Natural killer cell (primary cell): ENCODE data around the gene TPGS2. TPM values are rescaled to one million over a fixed set of nuclear protein-coding genes. Genes with fewer than 3 reads are reported as not detected.

ENCODE experiments used
- ATAC-seq, 3 donors: fragments of 150-1000 bp in 2 of 3; fragments of 200-7000 bp in 1 of 3; cut with Tn5 transposase; 1 replicate in 1 of 3; 2 replicates in 2 of 3; pipeline ENCODE4 v1.10.0; 2021; ENCODE audit warnings: mild to moderate bottlenecking in 2 of 3, moderate library complexity in 2 of 3
- DNase-seq, 2 donors: peaks; one replicate each; pipeline versions ENCODE4 v3.0.0 to v3.0.0-alpha.2; 2013 to 2021; ENCODE audit warnings: mixed read lengths in 1 of 2
- H3K27ac ChIP-seq: one replicate; pipeline ENCODE4 v1.5.1; 2013; ENCODE audit warnings: mild to moderate bottlenecking, low read length
- H3K27me3 ChIP-seq: one replicate; pipeline ENCODE4 v1.6.1; 2013; ENCODE audit warnings: low read length; ENCODE audit not compliant: control insufficient read depth, insufficient read depth
- H3K36me3 ChIP-seq: one replicate; pipeline ENCODE4 v1.6.1; 2013; ENCODE audit warnings: low read length; ENCODE audit not compliant: control insufficient read depth, insufficient read depth
- H3K4me1 ChIP-seq: one replicate; pipeline ENCODE4 v1.6.1; 2013; ENCODE audit warnings: low read length; ENCODE audit not compliant: control insufficient read depth, insufficient read depth
- H3K4me3 ChIP-seq: one replicate; pipeline ENCODE4 v1.5.1; 2013; ENCODE audit warnings: low read length
- H3K9me3 ChIP-seq: one replicate; pipeline ENCODE4 v1.6.1; 2013; ENCODE audit warnings: low read length; ENCODE audit not compliant: control insufficient read depth, insufficient read depth
- H3K27ac Mint-ChIP-seq, 2 donors: one replicate each; pipeline ENCODE4 v1.8.0; 2022; ENCODE audit warnings: mild to moderate bottlenecking in 2 of 2, mixed read lengths in 2 of 2, moderate library complexity in 1 of 2
- H3K27me3 Mint-ChIP-seq, 2 donors: one replicate each; pipeline ENCODE4 v1.8.0; 2022; ENCODE audit warnings: low read depth in 2 of 2, mixed read lengths in 2 of 2
- H3K36me3 Mint-ChIP-seq: one replicate; pipeline ENCODE4 v1.8.0; 2022; ENCODE audit warnings: mixed read lengths
- H3K4me1 Mint-ChIP-seq, 2 donors: one replicate each; pipeline ENCODE4 v1.8.0; 2022; ENCODE audit warnings: mixed read lengths in 2 of 2
- H3K4me3 Mint-ChIP-seq: one replicate; pipeline ENCODE4 v1.8.0; 2022; ENCODE audit warnings: mild to moderate bottlenecking, moderate library complexity, mixed read lengths
- H3K9me3 Mint-ChIP-seq, 2 donors: one replicate each; pipeline ENCODE4 v1.8.0; 2022; ENCODE audit warnings: mixed read lengths in 2 of 2
- CTCF ChIP-seq: fragments of 200-600 bp; IDR thresholded peaks from one replicate; pipeline ENCODE4 v1.8.0; 2022; ENCODE audit warnings: antibody characterized with exemption
- WGBS: methylation state at CpG from one replicate; pipeline ENCODE4 v1.1.7; 2013; ENCODE audit warnings: missing lambda C conversion rate; ENCODE audit not compliant: insufficient coverage; 5-methylcytosine and 5-hydroxymethylcytosine counted together
- intact Hi-C: fragments of 100-400 bp; cut with micrococcal nuclease; formaldehyde crosslinking; loops from one replicate; pipeline ENCODE4 v1.14.2; 2022
- total RNA-seq, 4 donors: library from RNA; stranded (reverse); fragments of 120-200 nt in 1 of 4; gene quantifications; one replicate each; pipeline versions ENCODE4 v1.2.3 to v1.2.4, GENCODE V29; 2013 to 2022

The TPGS2 gene
- total RNA-seq, 3 donors from 2014 or later (not counting 1 experiment from before 2014, with no cell fraction given), result 27.0 to 36.0 (median 33.7) TPM

GRCh38 chr18:36867056-36867455, 38.3 kb upstream of the TPGS2 start:
- no peak for DNase-seq
- Histone ChIP-seq H3K9me3 (no peaks in the 10 kb centered on the region), H3K27ac (no peak overlapping the region), H3K4me1 (no peaks in the 10 kb centered on the region), H3K27me3 (no peaks in the 10 kb centered on the region), H3K4me3 (no peak overlapping the region), H3K36me3 (no peaks in the 10 kb centered on the region)
- H3K36me3 Mint-ChIP-seq, result no peaks in the 10 kb centered on the region
- no peaks in the 10 kb centered on the region for H3K27me3 Mint-ChIP-seq
- H3K9me3 Mint-ChIP-seq, result no peaks in the 10 kb centered on the region
- no peak overlapping the region for H3K27ac Mint-ChIP-seq
- no CpG with 5 or more reads among the region's 1 CpG for WGBS
- no peak overlapping the region for H3K4me3 Mint-ChIP-seq
- no peak for TF ChIP-seq CTCF
- ATAC-seq, result no peak
- intact Hi-C loops, result no loop called here
- peaks cover 0 to 12% of the 10 kb centered on the region in 2 donors for H3K4me1 Mint-ChIP-seq

- no peaks in the 10 kb centered on the region for H3K36me3 Mint-ChIP-seq
- no peak overlapping the region for H3K27ac ChIP-seq
Measured at GRCh38 chr18:36862182-36862581, 33.4 kb upstream of the TPGS2 start.

GRCh38 chr18:36856815-36857214, 28.0 kb upstream of the TPGS2 start:
- no peaks in the 10 kb centered on the region for H3K4me1 Mint-ChIP-seq

More at GRCh38 chr18:36862182-36862581, 33.4 kb upstream of the TPGS2 start:
- no peaks in the 10 kb centered on the region for H3K9me3 Mint-ChIP-seq
- no peak for ATAC-seq
- no peak for DNase-seq
- H3K4me3 Mint-ChIP-seq, result no peak overlapping the region
- no CpG with 5 or more reads among the region's 1 CpG for WGBS
- no peaks in the 10 kb centered on the region for H3K27me3 Mint-ChIP-seq
- Histone ChIP-seq H3K4me3 (no peak overlapping the region), H3K4me1 (no peaks in the 10 kb centered on the region), H3K36me3 (no peaks in the 10 kb centered on the region), H3K27me3 (no peaks in the 10 kb centered on the region), H3K9me3 (no peaks in the 10 kb centered on the region)
- intact Hi-C loops, result no loop called here
- H3K4me1 Mint-ChIP-seq, result peaks cover 0 to 9% of the 10 kb centered on the region in 2 donors
- no peak overlapping the region for H3K27ac Mint-ChIP-seq
- no peak for TF ChIP-seq CTCF

More at GRCh38 chr18:36856815-36857214, 28.0 kb upstream of the TPGS2 start:
- DNase-seq, result no peak
- H3K27me3 ChIP-seq, result no peaks in the 10 kb centered on the region
- no peak overlapping the region for H3K27ac Mint-ChIP-seq
- H3K4me3 ChIP-seq, result no peak overlapping the region
- peaks cover 4 to 6% of the 10 kb centered on the region in 2 donors for H3K9me3 Mint-ChIP-seq
- H3K27ac ChIP-seq, result no peak overlapping the region
- no peak overlapping the region for H3K4me3 Mint-ChIP-seq
- no peak for ATAC-seq
- intact Hi-C loops, result no loop called here
- WGBS, result 92% methylated on average over 1 of the region's 1 CpG
- H3K27me3 Mint-ChIP-seq, result no peaks in the 10 kb centered on the region
- peaks cover 3% of the 10 kb centered on the region for H3K9me3 ChIP-seq
- peaks cover 20% of the 10 kb centered on the region for H3K36me3 Mint-ChIP-seq
- no peak for TF ChIP-seq CTCF
- H3K4me1 ChIP-seq, result no peaks in the 10 kb centered on the region
- peaks cover 4% of the 10 kb centered on the region for H3K36me3 ChIP-seq
